ENCODE results near the gene TBCE.

Gene TBCE

GRCh38 chr1:235411489-235412486, 44.6 kb downstream of the TBCE start:
- peak; percentile 73 for DNase-seq

- peak; percentile 91 for DNase-seq
Measured at GRCh38 chr1:235415008-235415904, 48.0 kb downstream of the TBCE start.

GRCh38 chr1:235416662-235417049, 49.4 kb downstream of the TBCE start:
- DNase-seq = peak; percentile 34

- peak; percentile 79 for DNase-seq
Measured at GRCh38 chr1:235417086-235417697, 50.0 kb downstream of the TBCE start.

GRCh38 chr1:235421751-235422150, 54.5 kb downstream of the TBCE start:
- DNase-seq = no peak

- no peak for DNase-seq
Measured at GRCh38 chr1:235423214-235423652, 56.0 kb downstream of the TBCE start.

GRCh38 chr1:235424092-235424491, 56.9 kb downstream of the TBCE start:
- DNase-seq = no peak

- DNase-seq = no peak
Measured at GRCh38 chr1:235425357-235425756, 58.1 kb downstream of the TBCE start.

GRCh38 chr1:235426143-235426542, 58.9 kb downstream of the TBCE start:
- no peak for DNase-seq

GRCh38 chr1:235426680-235427079, 59.5 kb downstream of the TBCE start:
- no peak for DNase-seq

GRCh38 chr1:235427447-235427846, 60.2 kb downstream of the TBCE start:
- peak; percentile 16 for DNase-seq

GRCh38 chr1:235429143-235429542, 61.9 kb downstream of the TBCE start:
- DNase-seq = no peak

GRCh38 chr1:235430991-235431390, 63.8 kb downstream of the TBCE start:
- DNase-seq = no peak

- no peak for DNase-seq
Measured at GRCh38 chr1:235434001-235434400, 66.8 kb downstream of the TBCE start.

- no peak for DNase-seq
Measured at GRCh38 chr1:235441159-235441685, 74.0 kb downstream of the TBCE start.

GRCh38 chr1:235442788-235443429, 75.7 kb downstream of the TBCE start:
- no peak for DNase-seq

GRCh38 chr1:235448616-235449015, 81.4 kb downstream of the TBCE start:
- DNase-seq = no peak

- no peak for DNase-seq
Measured at GRCh38 chr1:235450433-235450832, 83.2 kb downstream of the TBCE start.

- DNase-seq = no peak
Measured at GRCh38 chr1:235450886-235451483, 83.8 kb downstream of the TBCE start.

- no peak for DNase-seq
Measured at GRCh38 chr1:235454021-235454420, 86.8 kb downstream of the TBCE start.

GRCh38 chr1:235455097-235455496, 87.9 kb downstream of the TBCE start:
- DNase-seq = no peak

GRCh38 chr1:235455823-235456222, 88.6 kb downstream of the TBCE start:
- peak; percentile 46 for DNase-seq

All from NCI-H82 (cell line).